Adrenal gland (tissue), 12 donors: ENCODE results near the gene ZBTB32. TPM values are rescaled to one million over a fixed set of nuclear protein-coding genes. Genes with fewer than 3 reads are reported as not detected.
"Not testable (repeated sequence)": the region's sequence is repeated elsewhere in the genome, so short reads cannot be mapped to it uniquely, and the experiment has no call there.

Source experiments
- DNase-seq, 7 donors: peaks; one replicate each; pipeline ENCODE4 v3.0.0-alpha.2; 2019 to 2020
- H3K27ac ChIP-seq, 5 donors: fragments of 200-600 bp; sonication (generic) in 4 of 5; 1 replicate in 3 of 5; 2 replicates in 2 of 5; pipeline versions ENCODE4 v1.5.1 to v1.8.0; 2016 to 2020; ENCODE audit warnings: mild to moderate bottlenecking in 1 of 5
- H3K27me3 ChIP-seq: fragments of 200-600 bp; 2 replicates; pipeline ENCODE4 v1.8.0; 2021
- H3K36me3 ChIP-seq, 2 donors: fragments of 200-600 bp; replicated peaks in 1 of 2; 1 replicate in 1 of 2; 2 replicates in 1 of 2; pipeline versions ENCODE4 v1.5.1 to v1.8.0; 2018 to 2022
- H3K4me1 ChIP-seq, 2 donors: fragments of 200-600 bp; replicated peaks in 1 of 2; 1 replicate in 1 of 2; 2 replicates in 1 of 2; pipeline versions ENCODE4 v1.5.1 to v1.8.0; 2018 to 2021
- H3K4me3 ChIP-seq, 4 donors: fragments of 200-600 bp; sonication (generic) in 3 of 4; one replicate each; pipeline ENCODE4 v1.5.1; 2016 to 2018
- H3K9me3 ChIP-seq, 3 donors: fragments of 200-600 bp; sonication (generic) in 1 of 3; replicated peaks in 1 of 3; 1 replicate in 2 of 3; 2 replicates in 1 of 3; pipeline versions ENCODE4 v1.5.1 to v1.8.0; 2016 to 2021
- CTCF ChIP-seq, 6 experiments: fragments of 450-650 bp in 4 of 6; fragments of 200-600 bp in 2 of 6; sonication (generic) in 1 of 6; IDR thresholded peaks; 1 replicate in 5 of 6; 2 replicates in 1 of 6; pipeline versions ENCODE4 v1.5.1 to v1.8.0; 2016 to 2021; ENCODE audit warnings: antibody characterized with exemption in 6 of 6, mild to moderate bottlenecking in 2 of 6, moderate library complexity in 1 of 6
- POLR2A ChIP-seq, 2 donors: fragments of 450-650 bp; IDR thresholded peaks; one replicate each; pipeline ENCODE4 v1.6.1; 2017; ENCODE audit warnings: antibody characterized with exemption in 2 of 2, mild to moderate bottlenecking in 2 of 2, moderate library complexity in 1 of 2
- WGBS, 4 donors: extraction: QIAGEN DNeasy Blood & Tissue Kit in 2 of 4; methylation state at CpG; one replicate each; pipeline versions ENCODE4 v1.1.5 to v1.1.7; 2013 to 2017; 5-methylcytosine and 5-hydroxymethylcytosine counted together
- intact Hi-C, 2 donors: fragments of 100-400 bp; cut with DNase I; formaldehyde crosslinking; loops; one replicate each; pipeline versions ENCODE4 v1.14.1 to v1.15.0; 2022 to 2023
- polyA plus RNA-seq, 3 donors: library from polyadenylated mRNA; stranded (reverse); fragments of 200-250 nt in 2 of 3; fragments of 350-450 nt in 1 of 3; fragmentation: Illumina TruSeq in 1 of 3; extraction: RNeasy Lipid Tissue Mini Kit (QIAGEN cat#74804) in 1 of 3; gene quantifications; one replicate each; pipeline ENCODE4 v1.2.3, GENCODE V29; 2013 to 2014
- total RNA-seq, 9 donors: library from RNA; depleted of rRNA in 4 of 9; stranded (reverse); fragments of >200 nt in 4 of 9; fragments of 120-200 nt in 1 of 9; fragmentation: NEBNext Ultra II Directional in 1 of 9; extraction: Animal tissue kit (Norgen Biotek cat#: 25700) in 1 of 9; gene quantifications; one replicate each; pipeline versions ENCODE4 v1.1.0 to v1.2.4, GENCODE V29; 2013 to 2023
- donor health status: healthy with polysubstance abuse.
- donor health status: Bipolar disorder and iron deficiency.
- donor health status: DM: yes; HTN: yes; CAD: no.
- donor health status: DM: no; HTN: no; CAD: no.
- donor health status: DM: no; HTN: no; CAD: no.
- donor health status: DM: yes; HTN: yes; CAD: no.

ZBTB32 gene
- total and polyA plus RNA-seq, 12 donors = 0.27 to 0.40 (median 0.38) TPM; not detected in 9

- Histone ChIP-seq H3K27me3 (no peaks in the 10 kb centered on the region), H3K4me3 (no peak overlapping the region), H3K4me1 (no peaks in the 10 kb centered on the region), H3K27ac (no peak overlapping the region), H3K36me3 (no peaks in the 10 kb centered on the region), H3K9me3 (no peaks in the 10 kb centered on the region)
- 33 to 60% (median 54%) methylated on average over 4 of the region's 4 CpGs for WGBS, 4 donors
- TF ChIP-seq POLR2A (IDR thresholded peaks at IDR 0.05) = no peak
- no peak for TF ChIP-seq CTCF (IDR thresholded peaks at IDR 0.05)
- intact Hi-C loops = loop anchor here in 1 of 2 donors (10.0 kb wide), 1 partner anchor 245 kb away; the partner anchor contains the start of gene LRFN3
- DNase-seq = no peak
Measured at GRCh38 chr19:35689836-35690235, 14.5 kb upstream of the ZBTB32 start.

- DNase-seq, H3K27ac ChIP-seq, H3K4me1 ChIP-seq, H3K4me3 ChIP-seq, H3K27me3 ChIP-seq, H3K36me3 ChIP-seq, H3K9me3 ChIP-seq: not testable (repeated sequence)
- intact Hi-C loops = loop anchor here in 1 of 2 donors (10.0 kb wide), 1 partner anchor 244 kb away; the partner anchor contains the start of gene LRFN3
- WGBS, 4 donors = 86 to 100% (median 93%) methylated on average over 3 to 37 of the region's 37 CpGs
Measured at GRCh38 chr19:35691106-35691505, 13.3 kb upstream of the ZBTB32 start.

GRCh38 chr19:35692010-35692409 lies 12.3 kb upstream of the ZBTB32 start:
- DNase-seq = no peak
- Histone ChIP-seq H3K27me3 (no peaks in the 10 kb centered on the region), H3K27ac (no peak overlapping the region), H3K9me3 (no peaks in the 10 kb centered on the region), H3K4me3 (no peak overlapping the region), H3K36me3 (no peaks in the 10 kb centered on the region), H3K4me1 (no peaks in the 10 kb centered on the region)
- TF ChIP-seq CTCF (IDR thresholded peaks at IDR 0.05) = no peak
- TF ChIP-seq POLR2A (IDR thresholded peaks at IDR 0.05) = no peak
- intact Hi-C loops = loop anchor here in 1 of 2 donors (10.0 kb wide), 1 partner anchor 243 kb away; the partner anchor contains the start of gene LRFN3
- WGBS, 4 donors = 38 to 83% (median 80%) methylated on average over 3 to 11 of the region's 11 CpGs

GRCh38 chr19:35693422-35693821 lies 10.9 kb upstream of the ZBTB32 start:
- WGBS, 4 donors = 2 to 14% (median 8%) methylated on average over 4 to 8 of the region's 8 CpGs
- Histone ChIP-seq H3K4me1 (no peaks in the 10 kb centered on the region), H3K36me3 (no peaks in the 10 kb centered on the region)

More at GRCh38 chr19:35693422-35693821, 10.9 kb upstream of the ZBTB32 start:
- H3K9me3 ChIP-seq = no peaks in the 10 kb centered on the region
- no peak overlapping the region for H3K4me3 ChIP-seq
- no peak for DNase-seq
- no peaks in the 10 kb centered on the region for H3K27me3 ChIP-seq
- no peak overlapping the region for H3K27ac ChIP-seq
- TF ChIP-seq CTCF (IDR thresholded peaks at IDR 0.05) = no peak
- TF ChIP-seq POLR2A (IDR thresholded peaks at IDR 0.05) = no peak
- intact Hi-C loops = loop anchor here in 1 of 2 donors (10.0 kb wide), 1 partner anchor 241 kb away; the partner anchor contains the start of gene LRFN3
